Cardiac septum (tissue), 1 donor: Measurements from ENCODE around the gene FAM200A. TPM values are rescaled to one million over a fixed set of nuclear protein-coding genes. Genes with fewer than 3 reads are reported as not detected.
"Not testable (repeated sequence)": the region's sequence is repeated elsewhere in the genome, so short reads cannot be mapped to it uniquely, and the experiment has no call there.

Source experiments
- DNase-seq: peaks from one replicate; pipeline ENCODE4 v3.0.0-alpha.2; 2020; ENCODE audit warnings: low spot score
- intact Hi-C: fragments of 100-400 bp; cut with DNase I; formaldehyde crosslinking; loops from one replicate; pipeline ENCODE4 v1.14.0; 2022
- long read RNA-seq: library from polyadenylated mRNA; unstranded; transcript quantifications from one replicate; pipeline ENCODE4 v2.0.0, GENCODE V29; 2021
- total RNA-seq: library from RNA; stranded (reverse); fragmentation: NEBNext Ultra II Directional; extraction: Animal tissue kit (Norgen Biotek cat#: 25700); gene quantifications from one replicate; pipeline ENCODE4 v1.2.1, GENCODE V29; 2021
- donor health status: DM: no; HTN: no; CAD: no.

Gene FAM200A
- total RNA-seq: 4.9 TPM
- long read RNA-seq, partial matches to known transcripts: 0 of 5 reads
- long read RNA-seq, other reads (novel, unspliced or antisense): 2 of 5 reads

DNA sequence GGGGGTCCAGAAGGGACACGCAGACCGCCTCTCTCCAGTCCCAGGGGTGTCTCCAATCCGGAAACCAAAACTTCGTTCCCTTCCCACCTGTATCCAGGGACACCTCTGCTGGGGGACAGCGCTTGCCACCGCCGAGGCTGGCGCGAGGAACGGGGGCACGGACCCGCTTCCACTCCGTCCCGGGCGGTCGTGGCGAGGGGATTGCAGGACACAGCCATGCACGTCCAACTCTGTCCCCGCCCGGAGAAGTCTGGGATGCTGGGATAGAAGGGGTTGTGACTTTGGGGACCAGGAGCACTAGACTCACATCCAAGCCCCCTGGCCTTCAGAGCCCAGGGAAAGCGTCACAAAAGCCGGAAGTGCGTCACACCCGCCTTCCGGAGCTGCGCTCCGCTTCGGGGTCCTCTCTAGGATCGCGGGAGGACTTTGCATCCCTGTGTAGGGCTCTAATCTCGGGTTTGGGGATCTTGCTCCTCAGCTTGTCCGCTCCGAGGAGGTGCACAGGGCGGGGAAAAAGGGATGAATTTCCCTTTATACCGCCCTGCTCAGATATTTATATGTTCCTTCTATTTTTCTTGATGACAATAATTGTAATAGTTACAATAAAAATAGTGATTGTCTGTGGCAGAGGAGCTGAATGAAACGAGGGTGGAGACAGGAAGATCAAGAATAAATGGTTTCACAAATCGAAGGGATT lies at the start of gene FAM200A:
FAM200A (minus strand) TSS at position 348 of the 697 bp plus-strand sequence. CDS start 3,707 bp downstream, outside the sequence.
- intact Hi-C loops: loop anchor here (2.0 kb wide), 1 partner anchor 51 kb away; the partner anchor contains the start of gene ZNF394

DNA sequence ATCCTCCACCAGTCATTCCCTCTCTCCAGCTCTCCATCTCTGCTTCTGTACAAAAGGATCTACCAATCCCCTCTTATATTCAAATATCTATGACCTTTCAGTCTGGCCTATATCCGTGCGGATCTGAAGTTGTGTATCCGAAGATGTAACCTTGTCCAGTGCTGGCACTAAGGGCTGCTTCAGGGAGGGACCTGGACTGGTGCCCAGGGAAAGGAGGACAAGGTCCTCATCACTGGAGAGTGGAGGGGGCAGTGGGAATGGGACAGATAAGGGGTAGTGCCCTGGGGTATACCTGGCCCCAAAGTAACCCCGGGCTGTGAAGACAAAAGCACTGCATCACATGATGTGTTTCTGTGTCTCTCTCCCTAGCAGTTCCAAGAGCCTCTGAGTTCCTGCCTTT lies 47.9 kb upstream of the FAM200A start:
- intact Hi-C loops: no loop called here

More for the DNA sequence above, at the start of gene FAM200A:
- peak; percentile 94 for DNase-seq

DNA sequence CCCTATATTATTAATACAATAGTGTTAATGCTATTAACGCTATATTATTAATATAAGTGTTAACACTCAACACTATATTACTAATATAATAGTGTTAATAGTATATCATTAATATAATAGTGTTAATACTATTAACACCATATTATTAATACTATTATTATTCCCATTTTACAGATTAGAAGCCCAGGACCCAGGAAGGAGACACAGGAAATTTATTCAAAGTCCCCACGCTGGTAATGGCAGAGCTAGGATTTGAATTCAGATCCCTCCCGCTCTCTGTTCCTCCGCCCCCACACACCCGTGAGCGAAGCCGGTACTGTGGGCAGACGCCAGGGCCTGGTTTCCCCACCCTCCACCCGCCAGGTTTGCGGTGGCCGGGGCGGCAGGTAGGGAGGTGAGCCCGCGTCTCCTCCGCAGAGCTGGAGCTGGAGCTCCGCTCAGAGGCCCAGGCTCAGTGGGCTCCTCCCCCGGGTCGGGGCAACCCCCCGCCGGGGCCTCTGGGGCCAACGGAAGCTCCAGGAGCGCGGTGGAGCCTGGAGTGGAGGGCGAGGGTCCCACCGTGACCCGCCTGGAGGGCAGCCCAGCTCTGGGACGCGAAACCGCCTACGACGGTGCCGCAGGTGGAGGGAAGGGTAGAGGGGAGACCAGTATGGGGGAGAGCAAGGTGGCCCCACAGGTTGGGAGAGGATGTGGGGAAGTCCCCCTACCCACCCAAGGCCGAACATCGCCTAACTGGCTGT lies 46.0 kb upstream of the FAM200A start, which contains the start of gene TMEM225B:
TMEM225B (plus strand) TSS at position 506 of the 740 bp plus-strand sequence. CDS start 6,122 bp downstream, outside the sequence.
- DNase-seq: no peak
- intact Hi-C loops: no loop called here

More for the DNA sequence above, 47.9 kb upstream of the FAM200A start:
- DNase-seq: no peak

DNA sequence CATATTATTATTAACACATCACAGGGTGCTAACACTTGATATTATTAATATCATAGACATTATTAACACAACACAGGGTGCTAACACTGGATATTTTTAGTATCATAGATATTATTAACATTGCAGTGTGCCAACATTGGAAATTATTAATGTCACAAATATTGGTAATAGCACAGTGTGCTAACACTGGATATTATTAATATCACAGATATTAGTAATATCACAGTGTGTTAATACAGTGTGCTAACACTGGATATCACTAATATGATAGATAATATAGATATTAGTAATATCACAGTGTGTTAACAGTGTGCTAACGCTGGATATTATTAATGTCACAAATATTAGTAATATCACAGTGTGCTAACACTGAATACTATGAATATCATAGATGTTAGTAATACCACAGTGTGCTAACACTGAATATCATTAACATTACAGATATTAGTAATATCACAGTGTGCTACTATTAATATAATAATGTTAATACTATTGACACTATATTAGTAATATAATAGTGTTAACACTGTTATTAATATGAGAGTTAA lies 44.6 kb upstream of the FAM200A start:
- intact Hi-C loops: no loop called here
- no peak for DNase-seq

DNA sequence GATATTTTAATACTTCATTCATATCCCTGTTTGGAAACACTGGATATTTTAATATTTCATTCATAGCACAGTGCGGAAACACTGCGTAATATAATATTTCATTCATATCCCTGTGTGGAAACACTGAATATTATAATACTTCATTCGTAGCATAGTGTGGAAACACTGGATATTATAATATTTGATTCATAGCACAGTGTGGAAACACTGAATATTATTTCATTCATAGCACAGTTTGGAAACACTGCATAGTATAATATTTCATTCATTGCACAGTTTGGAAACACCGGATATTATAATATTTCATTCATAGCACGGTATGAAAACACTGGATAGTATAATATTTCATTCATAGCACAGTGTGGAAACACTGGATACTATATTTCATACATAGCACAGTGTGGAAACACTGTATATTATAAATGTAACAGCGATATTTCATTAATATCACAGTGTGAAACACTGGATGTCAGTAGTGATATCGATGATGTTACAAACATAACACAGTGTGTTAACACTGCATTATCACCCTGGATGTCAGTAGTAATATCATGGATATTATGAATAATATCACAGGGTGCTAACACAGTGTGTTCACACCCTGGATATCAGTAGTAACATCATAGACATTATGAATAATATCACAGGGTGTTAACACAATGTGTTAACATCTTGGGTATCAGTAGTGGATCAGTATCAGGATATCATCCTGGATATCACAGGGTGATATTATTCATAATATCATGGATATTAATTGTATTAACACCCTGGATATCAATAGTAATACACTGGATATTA lies 43.2 kb upstream of the FAM200A start:
- intact Hi-C loops: no loop called here
- no peak for DNase-seq

DNA sequence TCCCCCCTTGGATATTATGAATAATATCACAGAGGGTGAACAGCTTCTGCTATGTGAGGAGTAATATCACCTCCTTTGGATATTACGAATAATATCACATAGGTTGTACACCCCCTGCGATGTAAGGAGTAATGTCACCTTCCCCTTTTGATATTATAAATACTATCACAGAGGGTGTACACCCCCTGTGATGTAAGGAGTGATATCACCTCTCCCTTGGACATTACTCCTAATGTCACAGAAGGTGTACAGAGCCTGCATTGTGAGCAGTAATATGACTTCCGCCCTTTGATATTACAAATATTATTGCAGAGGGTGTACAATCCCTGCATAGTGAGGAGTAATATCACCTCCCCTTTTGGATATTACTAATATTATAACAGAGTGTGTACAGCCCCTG lies 37.0 kb upstream of the FAM200A start:
- intact Hi-C loops: no loop called here
- DNase-seq: no peak

DNA sequence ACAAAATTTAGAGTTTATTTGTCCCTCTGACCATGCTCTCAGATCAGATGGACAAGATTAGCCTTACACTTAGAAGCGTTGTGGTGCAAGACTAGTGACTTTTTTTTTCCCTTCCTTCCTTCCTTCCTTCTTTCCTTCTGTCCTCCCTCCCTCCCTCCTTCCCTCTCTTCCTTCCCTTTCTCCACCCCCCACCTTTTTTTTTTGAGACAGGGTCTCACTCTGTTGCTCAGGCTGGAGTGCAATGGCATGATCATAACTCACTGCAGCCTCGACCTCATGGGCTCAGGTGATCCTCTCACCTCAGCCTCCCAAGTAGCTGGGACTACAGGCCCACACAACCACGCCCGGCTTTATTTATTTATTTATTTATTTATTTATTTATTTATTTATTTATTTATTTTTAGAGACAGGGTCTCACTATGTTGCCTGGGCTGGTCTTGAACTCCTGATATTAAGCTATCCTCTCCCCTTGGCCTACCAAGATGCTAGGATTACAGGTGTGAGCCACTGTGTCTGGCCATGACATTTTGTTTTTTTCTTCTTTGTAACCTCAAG lies 28.9 kb upstream of the FAM200A start:
- intact Hi-C loops, DNase-seq: not testable (repeated sequence)

DNA sequence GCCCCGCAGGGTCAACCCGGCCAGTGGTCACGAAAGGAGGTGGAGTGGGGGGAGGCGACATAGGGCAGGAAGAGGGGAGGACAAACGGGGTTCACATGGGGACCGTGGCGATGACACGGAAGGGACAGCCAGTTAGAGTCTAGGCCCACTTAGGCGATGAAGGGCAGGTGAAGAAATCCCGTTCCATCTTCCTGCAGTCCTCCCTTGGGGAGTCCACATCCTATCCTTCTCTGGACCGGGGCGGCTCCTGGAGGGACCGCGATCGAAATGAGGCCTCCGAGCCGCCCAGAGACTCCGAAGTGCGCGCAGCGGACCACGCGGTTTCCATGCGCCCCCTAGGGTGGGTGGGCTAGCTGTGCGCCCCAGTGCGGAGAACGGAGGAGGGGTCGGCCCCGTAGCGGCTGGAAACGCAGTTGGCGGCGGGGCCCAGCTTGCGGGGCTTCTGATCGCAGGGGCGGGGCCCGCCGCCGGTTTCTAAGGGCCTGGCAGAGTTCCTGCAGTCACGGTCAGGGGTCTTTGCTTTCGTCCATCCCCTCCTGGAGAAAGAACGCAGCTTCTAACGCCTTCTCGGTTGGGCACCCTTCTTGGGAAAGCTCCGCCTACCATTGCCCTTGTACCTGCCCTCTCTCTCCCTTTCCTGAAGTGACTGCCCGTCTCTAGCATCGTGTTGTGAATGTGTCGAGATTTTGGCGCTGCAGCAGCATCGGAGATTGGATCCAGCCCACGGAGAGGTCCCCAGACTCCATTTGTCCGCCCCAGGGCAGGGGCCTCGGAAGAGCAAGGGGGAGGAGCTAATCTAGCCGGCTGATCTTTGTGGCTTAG lies 28.3 kb upstream of the FAM200A start:
- intact Hi-C loops: no loop called here
- DNase-seq: no peak

DNA sequence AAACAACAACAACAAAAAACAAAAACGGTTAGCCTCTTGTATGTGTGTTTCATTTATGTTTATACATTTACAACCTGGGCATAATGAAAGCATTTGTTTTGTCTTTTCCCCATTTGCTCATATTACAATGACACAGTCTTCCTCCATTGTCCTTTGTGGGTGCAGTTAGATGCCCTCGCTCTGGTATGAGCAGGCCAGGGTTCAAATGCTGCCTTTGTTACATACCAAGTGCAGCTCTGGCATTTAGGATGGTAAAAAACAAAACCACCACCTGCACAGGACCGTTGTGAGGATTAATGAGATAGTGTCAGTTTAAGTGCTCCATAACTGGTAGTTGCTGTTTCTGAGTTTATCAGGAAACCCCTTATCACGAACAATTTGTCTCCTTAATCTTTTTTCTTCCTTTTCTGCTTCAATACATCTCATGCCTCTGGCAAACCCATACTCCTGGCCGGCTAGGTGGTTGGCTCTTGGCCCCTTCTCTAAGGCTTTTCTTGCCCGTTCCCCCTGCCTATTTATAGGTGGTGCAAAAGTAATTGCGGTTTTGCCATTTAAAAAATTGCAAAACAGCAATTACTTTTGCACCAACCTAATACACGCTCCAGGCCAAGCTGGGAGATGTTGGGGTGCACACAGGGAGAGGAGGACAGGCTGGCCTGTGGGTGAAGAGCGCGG lies 27.5 kb upstream of the FAM200A start:
- intact Hi-C loops: no loop called here
- DNase-seq: no peak

DNA sequence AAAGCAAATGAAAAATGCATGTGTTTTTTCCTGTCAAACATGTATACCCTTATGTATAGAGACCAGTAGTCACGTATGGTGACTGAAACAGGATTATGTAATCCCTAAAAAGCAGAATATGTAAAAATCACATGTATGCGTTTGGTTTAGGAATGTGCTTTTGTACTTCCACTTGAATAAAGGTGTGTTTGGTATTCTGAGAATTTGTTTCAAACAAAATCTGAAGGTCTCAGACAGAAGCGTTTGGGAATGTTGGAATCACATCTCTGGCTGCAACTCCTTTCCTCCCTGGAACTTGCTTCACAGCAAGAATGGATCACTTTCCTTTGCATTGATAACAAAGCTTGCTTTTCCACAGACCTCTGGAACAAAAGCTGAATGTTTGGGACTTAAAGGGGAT lies 24.3 kb upstream of the FAM200A start:
- intact Hi-C loops: no loop called here

DNA sequence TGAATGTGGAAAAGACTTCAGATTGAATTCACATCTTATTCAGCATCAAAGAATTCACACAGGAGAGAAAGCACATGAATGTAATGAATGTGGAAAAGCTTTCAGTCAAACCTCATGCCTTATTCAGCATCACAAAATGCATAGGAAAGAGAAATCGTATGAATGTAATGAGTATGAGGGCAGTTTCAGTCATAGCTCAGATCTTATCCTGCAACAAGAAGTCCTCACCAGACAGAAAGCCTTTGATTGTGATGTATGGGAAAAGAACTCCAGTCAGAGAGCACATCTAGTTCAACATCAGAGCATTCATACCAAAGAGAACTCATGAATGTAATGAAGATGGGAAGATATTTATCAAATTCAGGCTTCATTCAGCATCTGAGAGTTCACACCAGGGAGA lies 21.3 kb upstream of the FAM200A start:
- intact Hi-C loops: no loop called here
- DNase-seq: no peak

More for the DNA sequence above, 24.3 kb upstream of the FAM200A start:
- DNase-seq: no peak

DNA sequence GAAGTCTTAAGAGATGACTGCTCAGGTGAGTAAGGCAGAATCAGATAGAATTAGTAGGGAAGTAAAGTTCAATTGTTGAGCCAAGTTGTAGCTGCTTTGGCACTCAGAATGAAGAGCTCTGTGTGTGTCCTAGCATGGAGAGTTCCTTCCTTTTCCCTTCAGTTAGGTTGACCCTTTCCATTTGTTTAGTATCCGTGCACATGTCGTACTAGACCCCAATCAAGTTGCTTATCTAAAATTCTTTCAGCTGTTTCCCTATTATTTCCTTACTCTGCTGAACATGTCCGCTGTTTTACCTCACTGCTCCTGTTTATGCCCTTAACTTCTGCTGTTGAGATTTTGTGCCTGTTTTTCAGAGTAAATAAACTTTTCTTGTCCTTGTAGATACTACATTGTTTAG lies 19.9 kb upstream of the FAM200A start:
- intact Hi-C loops: no loop called here
- no peak for DNase-seq

DNA sequence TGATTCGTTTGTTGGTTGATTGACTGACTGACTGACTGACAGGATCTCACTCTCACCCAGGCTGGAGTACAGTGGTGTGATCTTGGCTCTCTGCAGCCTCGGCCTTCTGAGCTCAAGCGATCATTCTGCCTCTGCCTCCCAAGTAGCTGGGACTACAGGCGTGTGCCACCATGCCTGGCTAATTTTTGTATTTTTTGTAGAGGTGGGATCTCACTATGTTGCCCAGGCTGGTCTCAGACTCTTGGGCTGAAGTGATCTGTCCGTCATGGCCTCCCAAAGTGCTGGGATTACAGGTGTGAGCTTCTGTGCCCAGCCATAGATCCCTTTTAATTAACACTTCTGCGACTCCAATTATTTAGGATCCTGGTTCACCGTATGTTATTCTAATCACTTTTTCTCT lies 16.9 kb upstream of the FAM200A start:
- DNase-seq, intact Hi-C loops: not testable (repeated sequence)

DNA sequence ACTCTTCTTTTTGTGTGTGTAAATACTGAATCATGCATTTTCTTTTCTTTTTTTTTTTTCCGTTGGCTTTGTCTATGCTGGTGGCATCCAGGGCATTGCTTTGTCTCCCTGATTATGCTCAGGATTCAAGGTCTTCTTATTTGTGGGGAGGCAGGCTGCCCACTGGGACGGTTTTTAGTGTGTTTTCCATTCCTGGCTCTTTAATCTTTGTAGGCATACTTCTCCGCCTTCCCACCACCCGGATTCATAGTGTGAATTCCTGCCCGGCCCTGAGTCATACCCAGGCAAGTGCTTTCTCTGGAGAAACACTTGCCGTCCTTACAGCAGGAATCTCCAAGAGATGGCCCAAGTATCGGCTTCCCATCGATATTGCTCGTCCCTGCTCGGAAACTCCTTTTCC lies 11.7 kb upstream of the FAM200A start:
- intact Hi-C loops: no loop called here
- no peak for DNase-seq

DNA sequence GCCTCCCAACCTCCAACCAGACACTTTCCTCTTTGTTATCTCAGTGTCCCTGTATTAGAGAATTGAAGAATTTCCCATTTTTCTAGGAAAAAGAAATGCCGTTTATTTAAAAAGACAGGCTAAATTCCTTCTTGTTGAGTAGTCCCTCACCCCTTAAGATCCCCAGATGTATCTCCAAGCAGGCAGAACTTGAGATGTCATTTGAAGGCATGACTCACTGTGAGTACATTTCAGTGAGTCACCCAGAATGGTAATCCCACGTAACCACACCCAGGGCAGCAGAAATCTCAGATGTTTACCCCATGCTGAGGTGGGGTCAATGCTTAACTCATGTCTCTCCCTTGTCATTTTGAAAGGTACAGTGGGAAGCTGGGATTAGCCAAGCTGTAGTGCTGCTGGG lies 10.9 kb upstream of the FAM200A start:
- DNase-seq: no peak
- intact Hi-C loops: no loop called here

DNA sequence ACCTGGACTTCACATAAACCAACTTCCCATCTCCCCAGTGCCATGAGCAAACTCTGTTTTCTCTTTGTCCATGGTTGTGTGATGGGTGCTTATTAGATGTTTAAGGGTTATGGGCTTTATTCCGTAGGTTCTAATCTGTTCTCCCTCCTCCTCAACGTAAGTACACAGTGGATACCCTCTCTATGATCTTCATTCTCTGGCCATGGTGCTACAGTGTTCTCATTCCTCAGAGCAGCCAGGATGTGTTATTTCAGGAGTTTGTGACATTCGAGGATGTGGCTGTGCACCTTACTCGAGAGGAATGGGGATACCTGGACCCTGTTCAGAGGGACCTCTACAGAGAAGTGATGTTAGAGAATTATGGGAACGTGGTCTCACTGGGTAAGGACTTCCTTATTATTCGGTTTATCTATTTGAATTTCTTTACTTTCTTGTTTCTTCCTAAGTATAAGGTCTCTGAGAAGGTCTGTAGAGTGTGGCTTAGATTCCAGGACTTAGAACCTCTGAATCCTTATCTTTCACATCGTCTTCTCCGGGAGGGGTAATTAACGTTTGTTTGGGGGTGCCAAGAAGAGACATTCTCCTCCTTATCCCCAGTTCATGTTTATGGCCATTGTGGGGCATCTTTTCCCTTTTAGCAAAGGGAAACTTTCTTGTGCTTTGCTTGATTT lies 10.3 kb upstream of the FAM200A start:
- no peak for DNase-seq
- intact Hi-C loops: no loop called here

DNA sequence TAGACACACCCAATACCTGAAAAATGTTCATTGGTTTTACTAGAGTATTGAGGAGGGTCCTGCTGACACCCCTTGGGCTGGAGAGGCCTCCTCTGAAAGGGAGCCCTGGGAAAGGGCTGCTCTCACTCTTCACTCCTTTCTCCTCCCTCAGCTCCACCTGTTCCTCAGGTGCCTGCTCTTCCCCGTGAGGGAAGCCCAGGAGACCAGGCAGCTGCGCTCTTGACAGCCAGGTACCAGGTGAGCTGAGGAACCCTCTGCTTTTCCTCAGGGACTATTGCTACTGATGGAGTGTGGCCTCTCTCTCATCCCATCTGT lies 9.8 kb upstream of the FAM200A start:
- DNase-seq: no peak
- intact Hi-C loops: no loop called here
